HCT116 (cell line): Measurements from ENCODE around the gene TCIRG1. TPM values are rescaled to one million over a fixed set of nuclear protein-coding genes. Genes with fewer than 3 reads are reported as not detected.
A peak's percentile ranks its signal among the peaks of the same experiment; 100 is the strongest.

ENCODE experiments used
- ATAC-seq: fragments of 200-7000 bp; cut with Tn5 transposase; 2 replicates; pipeline ENCODE4 v1.9.1; 2020; ENCODE audit warnings: mild to moderate bottlenecking, moderate library complexity
- BruUV-seq: library from RNA; stranded (reverse); fragments of 400-500 nt; replicated peaks from 2 replicates; lab custom pipeline; 2021; lab: Mats Ljungman, UMichigan
- CTCF ChIA-PET: fragments of 300-600 bp; sonication (Branson Sonifier 250); formaldehyde crosslinking; loops from one replicate; lab custom pipeline; 2021; ENCODE audit warnings: antibody characterized with exemption; lab: Charles Lee
- POLR2A ChIA-PET: fragments of 300-600, 350-600 bp; sonication (Branson Sonifier 250); formaldehyde crosslinking; loops from one replicate; lab custom pipeline; 2021; ENCODE audit warnings: antibody characterized with exemption; lab: Charles Lee
- RAD21 ChIA-PET, 2 experiments: fragments of 300-600 bp; sonication (Branson Sonifier 250); formaldehyde crosslinking; loops; one replicate each; lab custom pipeline; 2023; ENCODE audit warnings: low total read pairs in 2 of 2; ENCODE audit not compliant: uncharacterized antibody in 2 of 2, unreplicated experiment in 2 of 2, low non-redundant PET in 1 of 2; lab: Charles Lee
- DNase-seq: peaks from one replicate; pipeline ENCODE4 v3.0.0-alpha.2; 2010; ENCODE audit warnings: low read depth, low spot score
- H2AFZ ChIP-seq: fragments of 200-600 bp; shearing (Covaris generic), sonication (generic); 2 replicates; pipeline ENCODE4 v1.6.1; 2017; ENCODE audit warnings: low read depth, mixed run types, mixed read lengths, antibody characterized with exemption, low read length; ENCODE audit not compliant: poor library complexity, severe bottlenecking
- H3K27ac ChIP-seq: 2 replicates; pipeline ENCODE4 v1.5.1; 2012; ENCODE audit warnings: low read depth, low read length
- H3K27me3 ChIP-seq: fragments of 200-600 bp; sonication (generic); 2 replicates; pipeline ENCODE4 v1.6.1; 2016; ENCODE audit warnings: mixed run types, low read length, mixed read lengths; ENCODE audit not compliant: insufficient read depth
- H3K36me3 ChIP-seq, 2 experiments: fragments of 200-500 bp in 1 of 2; fragments of 200-600 bp in 1 of 2; sonication (Bioruptor generic) in 1 of 2; sonication (generic) in 1 of 2; 2 replicates each; pipeline versions ENCODE4 v1.5.1 to v1.6.1; 2014 to 2016; ENCODE audit warnings: low read length in 2 of 2, inconsistent platforms in 1 of 2, mixed read lengths in 1 of 2, mixed run types in 1 of 2; ENCODE audit not compliant: insufficient read depth in 2 of 2, control insufficient read depth in 1 of 2
- H3K4me1 ChIP-seq, 2 experiments: fragments of 200-600 bp in 1 of 2; sonication (generic) in 1 of 2; 2 replicates each; pipeline versions ENCODE4 v1.5.1 to v1.6.1; 2012 to 2017; ENCODE audit warnings: low read length in 2 of 2, inconsistent platforms in 1 of 2, mild to moderate bottlenecking in 1 of 2, mixed read lengths in 1 of 2, mixed run types in 1 of 2, moderate library complexity in 1 of 2; ENCODE audit not compliant: insufficient read depth in 2 of 2, control insufficient read depth in 1 of 2
- H3K4me2 ChIP-seq: fragments of 200-600 bp; sonication (generic); 2 replicates; pipeline ENCODE4 v1.6.1; 2017; ENCODE audit warnings: mixed run types, low read length, mixed read lengths
- H3K4me3 ChIP-seq, 2 experiments: fragments of 200-600 bp in 1 of 2; sonication (generic) in 1 of 2; replicated peaks in 1 of 2; 2 replicates each; pipeline ENCODE4 v1.5.1; 2011 to 2016; ENCODE audit warnings: low read length in 2 of 2, control low read depth in 1 of 2, low read depth in 1 of 2, mild to moderate bottlenecking in 1 of 2, mixed read lengths in 1 of 2, mixed run types in 1 of 2
- H3K79me2 ChIP-seq: fragments of 200-600 bp; sonication (generic); 2 replicates; pipeline ENCODE4 v1.6.1; 2017; ENCODE audit warnings: mild to moderate bottlenecking, mixed run types, low read length, moderate library complexity, mixed read lengths; ENCODE audit not compliant: insufficient read depth
- H3K9ac ChIP-seq: fragments of 200-600 bp; sonication (generic); 2 replicates; pipeline ENCODE4 v1.6.1; 2016; ENCODE audit warnings: low read length, mixed read lengths
- H3K9me2 ChIP-seq: fragments of 200-600 bp; sonication (generic), shearing (Covaris generic); 2 replicates; pipeline ENCODE4 v1.6.1; 2017; ENCODE audit warnings: mixed run types, mild to moderate bottlenecking, moderate library complexity; ENCODE audit not compliant: insufficient read depth
- H3K9me3 ChIP-seq, 2 experiments: fragments of 200-500 bp in 1 of 2; fragments of 200-600 bp in 1 of 2; sonication (Bioruptor generic) in 1 of 2; sonication (generic) in 1 of 2; 2 replicates each; pipeline ENCODE4 v1.6.1; 2014 to 2017; ENCODE audit warnings: low read length in 2 of 2, mixed read lengths in 2 of 2, inconsistent platforms in 1 of 2, low read depth in 1 of 2, mild to moderate bottlenecking in 1 of 2, mixed run types in 1 of 2, moderate library complexity in 1 of 2; ENCODE audit not compliant: control insufficient read depth in 1 of 2, insufficient read depth in 1 of 2
- H4K20me1 ChIP-seq: fragments of 200-600 bp; sonication (generic), shearing (Covaris generic); 2 replicates; pipeline ENCODE4 v1.6.1; 2017; ENCODE audit warnings: mixed run types, mild to moderate bottlenecking, moderate library complexity; ENCODE audit not compliant: insufficient read depth
- SRF ChIP-seq: IDR thresholded peaks from 2 replicates; pipeline ENCODE4 v1.6.1; 2012; ENCODE audit warnings: low read depth
- ZNF274 ChIP-seq: fragments of 200-500 bp; sonication (Bioruptor generic); IDR thresholded peaks from 2 replicates; pipeline ENCODE4 v1.6.1; 2014; ENCODE audit warnings: mild to moderate bottlenecking, low read depth, low read length, inconsistent platforms
- intact Hi-C: fragments of 100-400 bp; cut with micrococcal nuclease; formaldehyde crosslinking; loops from 2 replicates; pipeline ENCODE4 v1.10.0; 2022
- total RNA-seq: library from RNA; stranded (reverse); gene quantifications from one replicate; pipeline ENCODE4 v1.2.1, GENCODE V29; 2021; ENCODE audit not compliant: unreplicated experiment
- TF ChIP-seq, protein P1 (sequence below), 3 experiments: fragments of 200-600 bp in 1 of 3; sonication (generic) in 1 of 3; IDR thresholded peaks in 2 of 3; conservative IDR thresholded peaks in 1 of 3; 2 replicates each; pipeline ENCODE4 v1.5.1; 2012 to 2017; ENCODE audit warnings: low read depth in 2 of 3, low read length in 2 of 3, antibody characterized with exemption in 1 of 3, borderline replicate concordance in 1 of 3, control low read depth in 1 of 3, mild to moderate bottlenecking in 1 of 3, mixed read lengths in 1 of 3, mixed run types in 1 of 3, moderate library complexity in 1 of 3; ENCODE audit not compliant: insufficient read depth in 1 of 3

TCIRG1 gene
- total RNA-seq, 1 experiment from 2014 or later = 101 TPM

- RAD21 ChIA-PET = interaction anchor here (0.7 to 1.7 kb wide), 2 partner anchors 11 to 12 kb away, joined by 3 to 7 read pairs; no protein-coding TSS in a partner anchor
- H3K9me3 ChIP-seq = no peaks in the 10 kb centered on the region
- H3K9me2 ChIP-seq = no peaks in the 10 kb centered on the region
- no peaks in the 10 kb centered on the region for H3K36me3 ChIP-seq
- no peaks in the 10 kb centered on the region for H4K20me1 ChIP-seq
- DNase-seq (no peak), ATAC-seq (no peak)
- peak overlapping the region; percentile 57 to 71 for H3K4me3 ChIP-seq
- TF ChIP-seq, protein P1, sequence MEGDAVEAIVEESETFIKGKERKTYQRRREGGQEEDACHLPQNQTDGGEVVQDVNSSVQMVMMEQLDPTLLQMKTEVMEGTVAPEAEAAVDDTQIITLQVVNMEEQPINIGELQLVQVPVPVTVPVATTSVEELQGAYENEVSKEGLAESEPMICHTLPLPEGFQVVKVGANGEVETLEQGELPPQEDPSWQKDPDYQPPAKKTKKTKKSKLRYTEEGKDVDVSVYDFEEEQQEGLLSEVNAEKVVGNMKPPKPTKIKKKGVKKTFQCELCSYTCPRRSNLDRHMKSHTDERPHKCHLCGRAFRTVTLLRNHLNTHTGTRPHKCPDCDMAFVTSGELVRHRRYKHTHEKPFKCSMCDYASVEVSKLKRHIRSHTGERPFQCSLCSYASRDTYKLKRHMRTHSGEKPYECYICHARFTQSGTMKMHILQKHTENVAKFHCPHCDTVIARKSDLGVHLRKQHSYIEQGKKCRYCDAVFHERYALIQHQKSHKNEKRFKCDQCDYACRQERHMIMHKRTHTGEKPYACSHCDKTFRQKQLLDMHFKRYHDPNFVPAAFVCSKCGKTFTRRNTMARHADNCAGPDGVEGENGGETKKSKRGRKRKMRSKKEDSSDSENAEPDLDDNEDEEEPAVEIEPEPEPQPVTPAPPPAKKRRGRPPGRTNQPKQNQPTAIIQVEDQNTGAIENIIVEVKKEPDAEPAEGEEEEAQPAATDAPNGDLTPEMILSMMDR (IDR thresholded peaks at IDR 0.05 in 2 of 3, conservative IDR thresholded peaks at IDR 0.05 in 1 of 3; ENCODE audit: borderline replicate concordance in 1 of 3, insufficient read depth in 1 of 3, low read depth in 2 of 3, low read length in 2 of 3) = peak in 1 of 3 experiments; percentile 40; a peak in 2 of 6 replicates
- TF ChIP-seq SRF (no peak), ZNF274 (no peak)
- peak overlapping the region; percentile 86 for H3K9ac ChIP-seq
- H2AFZ ChIP-seq = no peak overlapping the region
- CTCF ChIA-PET = interaction anchor here (1.0 to 2.1 kb wide), 3 partner anchors 11 to 202 kb away, joined by 3 to 9 read pairs (median 4); no protein-coding TSS in a partner anchor
- intact Hi-C loops = loop anchor here (5.0 kb wide), 1 partner anchor 198 kb away; no protein-coding TSS in a partner anchor
- peak overlapping the region; percentile 96 for H3K27ac ChIP-seq
- peaks cover 20% of the 10 kb centered on the region; the same call in 1 of the 2 replicates for H3K79me2 ChIP-seq
- TSS peak; percentile 34 for BruUV-seq
- H3K4me1 ChIP-seq = peaks cover 63 to 80% of the 10 kb centered on the region in 2 experiments
- H3K4me2 ChIP-seq = peak overlapping the region; percentile 97
- POLR2A ChIA-PET = interaction anchor here (1.3 to 1.4 kb wide), 4 partner anchors 12 to 29 kb away, joined by 3 to 9 read pairs (median 6); partner anchors contain the start of gene TCIRG1
- no peaks in the 10 kb centered on the region for H3K27me3 ChIP-seq
These were observed 29.3 kb upstream of the TCIRG1 start for GRCh38 chr11:68009391-68010089.
